Lower leg skin (tissue), 3 donors: Measurements from ENCODE around the gene POLK.

ENCODE experiments used
- CTCF ChIP-seq, 3 donors: fragments of 450-650 bp; IDR thresholded peaks; one replicate each; pipeline ENCODE4 v1.5.1; 2016; ENCODE audit warnings: antibody characterized with exemption in 3 of 3, mild to moderate bottlenecking in 3 of 3, moderate library complexity in 2 of 3
- POLR2A ChIP-seq, 2 donors: fragments of 450-650 bp; IDR thresholded peaks; one replicate each; pipeline ENCODE4 v1.6.1; 2016 to 2017; ENCODE audit warnings: antibody characterized with exemption in 2 of 2, mild to moderate bottlenecking in 1 of 2, moderate library complexity in 1 of 2

- no peak for TF ChIP-seq POLR2A (IDR thresholded peaks at IDR 0.05)
- no peak for TF ChIP-seq CTCF (IDR thresholded peaks at IDR 0.05)
These were observed 33.4 kb downstream of the POLK start for GRCh38 chr5:75545131-75545530.
